Measurements from ENCODE around the gene PSMB3. TPM values are rescaled to one million over a fixed set of nuclear protein-coding genes. Genes with fewer than 3 reads are reported as not detected.

Gene PSMB3
- total and polyA plus RNA-seq, 2 donors from 2014 or later, result 156 to 347 TPM

DNA sequence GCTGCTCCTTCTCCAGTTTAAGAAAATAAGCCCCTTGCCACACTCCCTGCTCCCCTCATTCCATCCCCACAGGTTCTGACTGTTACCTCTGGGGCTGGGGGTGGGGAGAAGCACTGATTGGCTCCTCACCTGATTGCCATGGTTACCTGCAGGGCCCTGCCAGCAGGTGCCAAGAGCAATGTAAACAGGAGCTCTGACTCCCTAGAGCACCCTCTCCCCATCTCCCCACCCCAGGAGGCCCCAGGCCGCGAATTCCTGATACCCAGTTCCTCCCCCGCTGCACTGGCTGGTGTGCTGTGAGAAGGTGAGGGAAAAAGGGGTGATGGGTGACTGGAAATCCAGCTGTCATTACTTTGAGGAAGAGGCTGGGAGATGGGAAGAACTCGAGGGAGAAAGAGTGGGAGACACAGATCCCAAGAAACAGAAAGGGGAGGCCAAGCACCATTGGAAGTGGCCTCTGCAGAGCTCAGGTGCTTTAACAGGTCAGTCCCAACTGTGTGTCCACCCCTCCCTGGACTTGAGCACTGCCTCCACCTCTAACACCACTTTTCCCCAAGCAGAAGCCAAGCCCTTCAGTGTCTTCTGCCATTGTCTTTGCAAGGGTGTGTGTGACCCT, 8.9 kb upstream of the PSMB3 start:
- Histone ChIP-seq H3K9me3 (ENCODE audit: control insufficient read depth in 2 of 3, insufficient read depth in 1 of 3, low read length in 3 of 3) (no peaks in the 10 kb centered on the region), H3K36me3 (ENCODE audit: control insufficient read depth in 2 of 3, insufficient read depth in 3 of 3, low read length in 3 of 3) (peaks cover 0 to 16% (median 7%) of the 10 kb centered on the region in 3 donors), H3K4me1 (ENCODE audit: control insufficient read depth in 2 of 3, insufficient read depth in 2 of 3, low read depth in 1 of 3, low read length in 3 of 3) (peaks cover 0 to 36% (median 26%) of the 10 kb centered on the region in 3 donors), H3K4me3 (ENCODE audit: low read length in 3 of 3) (no peak overlapping the region), H3K27me3 (ENCODE audit: control insufficient read depth, insufficient read depth, low read length) (no peaks in the 10 kb centered on the region), H3K9ac (ENCODE audit: low read length in 3 of 3) (no peak overlapping the region), H3K27ac (ENCODE audit: low read depth in 2 of 2, low read length in 2 of 2) (no peak overlapping the region)
- intact Hi-C loops (cut with DNase I), result no loop called here
- DNase-seq (peak in 4 of 5 donors; percentile 44 to 64 (median 54)), FAIRE-seq (no peak)
- no peak for TF ChIP-seq CTCF (IDR thresholded peaks at IDR 0.05; ENCODE audit: borderline replicate concordance, extremely low read depth, insufficient read depth)

- no peak for FAIRE-seq
- H3K9ac ChIP-seq (ENCODE audit: low read length in 3 of 3), result no peak overlapping the region
- DNase-seq, result peak in 2 of 5 donors; percentile 47 to 69
- intact Hi-C loops (cut with DNase I), result no loop called here
- peaks cover 0 to 5% (median 0%) of the 10 kb centered on the region in 3 donors for H3K36me3 ChIP-seq (ENCODE audit: control insufficient read depth in 2 of 3, insufficient read depth in 3 of 3, low read length in 3 of 3)
- no peaks in the 10 kb centered on the region for H3K9me3 ChIP-seq (ENCODE audit: control insufficient read depth in 2 of 3, insufficient read depth in 1 of 3, low read length in 3 of 3)
- peak overlapping the region in 2 of 3 donors; percentile 21 to 85 for H3K4me3 ChIP-seq (ENCODE audit: low read length in 3 of 3)
- no peaks in the 10 kb centered on the region for H3K27me3 ChIP-seq (ENCODE audit: control insufficient read depth, insufficient read depth, low read length)
- peaks cover 0 to 41% (median 31%) of the 10 kb centered on the region in 3 donors for H3K4me1 ChIP-seq (ENCODE audit: control insufficient read depth in 2 of 3, insufficient read depth in 2 of 3, low read depth in 1 of 3, low read length in 3 of 3)
- peak overlapping the region in 1 of 2 donors; percentile 48 for H3K27ac ChIP-seq (ENCODE audit: low read depth in 2 of 2, low read length in 2 of 2)
- TF ChIP-seq CTCF (IDR thresholded peaks at IDR 0.05; ENCODE audit: borderline replicate concordance, extremely low read depth, insufficient read depth), result no peak
These were observed 7.0 kb upstream of the PSMB3 start for GRCh38 chr17:38745545-38745944.

DNA sequence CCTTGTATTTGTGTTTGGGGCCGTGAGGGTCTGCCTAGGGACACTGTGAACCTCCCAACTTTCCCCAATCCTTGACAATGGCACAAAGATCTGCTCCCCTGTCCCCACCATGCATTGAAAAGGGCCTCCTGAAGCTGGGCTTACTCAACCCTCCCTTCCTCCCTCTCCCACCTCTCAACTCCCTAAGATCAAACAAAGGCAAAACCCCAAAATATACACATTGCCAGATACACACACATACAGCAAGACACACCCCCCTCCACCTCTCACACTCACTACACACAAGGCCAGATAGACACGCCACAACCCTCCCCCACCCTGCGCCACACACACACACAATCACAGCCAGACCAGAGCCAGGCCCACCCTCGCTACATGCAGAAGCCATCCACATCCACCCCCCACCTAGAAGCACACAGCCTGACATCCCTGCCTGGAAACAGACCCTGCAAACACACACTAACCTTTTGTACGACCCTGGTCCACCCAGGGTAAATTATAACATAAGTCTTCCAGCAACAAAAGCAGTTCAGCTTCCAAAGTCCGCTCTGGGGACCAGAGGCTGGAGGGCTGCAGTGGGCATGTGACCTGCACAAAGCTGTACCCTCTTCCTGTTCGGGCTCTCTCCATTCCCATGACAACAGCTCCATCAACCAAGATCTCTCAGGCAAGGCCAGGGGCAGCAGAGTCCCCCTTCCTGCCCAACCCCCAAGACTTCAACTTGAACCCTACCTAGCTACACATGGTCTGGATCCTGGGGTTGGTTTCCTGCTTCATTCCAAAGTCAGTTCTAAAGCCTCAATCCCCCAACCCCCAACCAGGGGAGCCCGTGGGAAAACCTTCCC, 6.3 kb upstream of the PSMB3 start:
- Histone ChIP-seq H3K9me3 (ENCODE audit: control insufficient read depth in 2 of 3, insufficient read depth in 1 of 3, low read length in 3 of 3) (no peaks in the 10 kb centered on the region), H3K9ac (ENCODE audit: low read length in 3 of 3) (peak overlapping the region in 2 of 3 donors; percentile 26 to 81), H3K27me3 (ENCODE audit: control insufficient read depth, insufficient read depth, low read length) (no peaks in the 10 kb centered on the region), H3K36me3 (ENCODE audit: control insufficient read depth in 2 of 3, insufficient read depth in 3 of 3, low read length in 3 of 3) (no peaks in the 10 kb centered on the region), H3K27ac (ENCODE audit: low read depth in 2 of 2, low read length in 2 of 2) (peak overlapping the region in 1 of 2 donors; percentile 81), H3K4me1 (ENCODE audit: control insufficient read depth in 2 of 3, insufficient read depth in 2 of 3, low read depth in 1 of 3, low read length in 3 of 3) (peaks cover 0 to 48% (median 36%) of the 10 kb centered on the region in 3 donors), H3K4me3 (ENCODE audit: low read length in 3 of 3) (peak overlapping the region; percentile 21 to 85 (median 54))
- intact Hi-C loops (cut with DNase I), result no loop called here
- peak in 4 of 5 donors; percentile 57 to 76 (median 70) for DNase-seq
- TF ChIP-seq CTCF (IDR thresholded peaks at IDR 0.05; ENCODE audit: borderline replicate concordance, extremely low read depth, insufficient read depth), result no peak
- FAIRE-seq, result no peak
